ENCODE results near the gene PLD5.
"Not testable (repeated sequence)": the region's sequence is repeated elsewhere in the genome, so short reads cannot be mapped to it uniquely, and the experiment has no call there.

PLD5 gene

GRCh38 chr1:242425232-242425631 lies 99.3 kb downstream of the PLD5 start:
- peak; percentile 47 for DNase-seq (ENCODE audit: low read depth)

GRCh38 chr1:242416657-242417056 lies 107.8 kb downstream of the PLD5 start:
- DNase-seq (ENCODE audit: low read depth): no peak

DNA sequence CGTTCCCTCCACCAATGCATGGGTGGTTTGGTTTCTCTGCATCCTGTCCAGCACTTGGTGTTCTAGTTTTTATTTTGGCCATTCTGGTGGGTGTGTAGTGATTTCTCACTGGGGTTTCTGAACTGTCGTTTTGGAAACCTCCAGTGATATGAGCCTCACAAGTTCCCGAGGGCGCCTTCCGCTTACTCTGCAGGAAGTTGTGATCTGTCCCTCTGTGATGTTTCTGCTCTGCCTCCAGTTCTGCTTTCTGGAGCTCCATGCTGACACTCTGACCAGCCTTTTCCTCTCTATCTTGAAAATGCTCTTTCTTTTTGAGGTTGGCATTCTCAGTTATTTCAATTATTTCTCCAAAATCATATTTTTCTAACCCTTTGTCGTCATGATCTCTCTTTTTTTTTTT lies 111.6 kb downstream of the PLD5 start:
- DNase-seq (ENCODE audit: low read depth): no peak

GRCh38 chr1:242411901-242412300 lies 112.6 kb downstream of the PLD5 start:
- no peak for DNase-seq (ENCODE audit: low read depth)

- DNase-seq (ENCODE audit: low read depth): no peak
These were observed 118.5 kb downstream of the PLD5 start for GRCh38 chr1:242405947-242406346.

GRCh38 chr1:242404296-242404695 lies 120.2 kb downstream of the PLD5 start:
- no peak for DNase-seq (ENCODE audit: low read depth)

- DNase-seq (ENCODE audit: low read depth): no peak
These were observed 121.5 kb downstream of the PLD5 start for GRCh38 chr1:242402956-242403355.

- no peak for DNase-seq (ENCODE audit: low read depth)
These were observed 122.6 kb downstream of the PLD5 start for GRCh38 chr1:242401937-242402336.

DNA sequence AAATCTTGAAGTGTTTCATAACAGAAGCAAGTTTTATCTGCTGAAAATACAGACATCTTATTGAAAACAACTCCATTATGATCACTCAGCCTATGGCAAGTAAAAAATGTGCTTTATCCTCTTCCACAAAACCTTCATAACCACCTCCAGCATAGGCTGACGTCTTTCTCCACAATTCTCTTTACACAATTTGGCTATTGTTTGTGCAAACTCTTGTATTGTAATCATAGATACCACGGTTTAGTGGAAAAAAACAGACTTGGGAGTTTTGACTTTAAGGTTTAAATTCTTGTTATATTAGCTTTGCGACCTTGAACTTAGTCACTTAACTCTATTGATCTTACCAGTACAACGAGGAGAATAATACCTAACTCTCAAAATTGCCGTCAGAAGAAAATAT lies 126.1 kb downstream of the PLD5 start:
- no peak for DNase-seq (ENCODE audit: low read depth)

GRCh38 chr1:242391896-242392295 lies 132.6 kb downstream of the PLD5 start:
- DNase-seq (ENCODE audit: low read depth): no peak

GRCh38 chr1:242376121-242376520 lies 148.4 kb downstream of the PLD5 start:
- DNase-seq (ENCODE audit: low read depth): not testable (repeated sequence)

DNA sequence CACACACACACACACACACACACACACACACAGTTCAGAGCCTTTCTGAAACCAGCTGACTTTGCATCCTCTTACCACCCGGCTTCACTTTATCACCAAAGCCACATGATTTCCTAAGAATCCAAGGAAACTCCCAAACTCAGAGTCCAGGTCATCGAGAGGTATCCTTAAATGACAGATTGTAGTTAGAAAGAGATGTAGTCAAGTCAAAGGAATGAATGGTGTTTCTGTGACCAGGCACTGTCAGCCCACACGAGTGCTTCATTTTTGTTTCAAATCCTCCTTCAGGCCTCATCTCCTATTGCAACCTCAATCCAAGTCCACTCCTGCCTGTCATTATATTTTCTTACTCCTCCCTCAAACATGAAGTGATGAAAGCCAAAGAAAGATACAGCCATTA lies 174.1 kb downstream of the PLD5 start:
- DNase-seq (ENCODE audit: low read depth): not testable (repeated sequence)

- DNase-seq (ENCODE audit: low read depth): no peak
These were observed 174.9 kb downstream of the PLD5 start for GRCh38 chr1:242349636-242350035.

- DNase-seq (ENCODE audit: low read depth): not testable (repeated sequence)
These were observed 193.6 kb downstream of the PLD5 start for GRCh38 chr1:242330865-242331264.

GRCh38 chr1:242327381-242327780 lies 197.1 kb downstream of the PLD5 start:
- not testable (repeated sequence) for DNase-seq (ENCODE audit: low read depth)

DNA sequence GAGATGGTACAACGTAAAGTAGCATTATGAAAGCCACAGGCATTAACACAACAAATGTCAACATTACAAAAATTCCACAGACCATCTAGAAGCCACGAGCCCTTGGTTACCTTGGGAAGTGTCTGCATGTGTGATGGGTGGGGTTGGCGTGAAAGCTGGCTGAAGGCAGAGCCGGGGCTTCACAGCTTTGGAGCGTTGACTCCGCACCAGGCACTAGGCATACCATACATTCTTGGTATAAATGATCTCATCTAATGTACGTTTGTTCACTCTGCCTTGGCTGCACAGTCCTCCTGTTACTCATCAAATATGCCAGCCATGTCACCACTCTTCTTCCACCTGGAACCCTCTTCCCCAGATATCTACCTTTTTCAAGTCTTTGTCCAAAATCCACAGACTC lies 202.5 kb downstream of the PLD5 start:
- DNase-seq (ENCODE audit: low read depth): not testable (repeated sequence)

DNA sequence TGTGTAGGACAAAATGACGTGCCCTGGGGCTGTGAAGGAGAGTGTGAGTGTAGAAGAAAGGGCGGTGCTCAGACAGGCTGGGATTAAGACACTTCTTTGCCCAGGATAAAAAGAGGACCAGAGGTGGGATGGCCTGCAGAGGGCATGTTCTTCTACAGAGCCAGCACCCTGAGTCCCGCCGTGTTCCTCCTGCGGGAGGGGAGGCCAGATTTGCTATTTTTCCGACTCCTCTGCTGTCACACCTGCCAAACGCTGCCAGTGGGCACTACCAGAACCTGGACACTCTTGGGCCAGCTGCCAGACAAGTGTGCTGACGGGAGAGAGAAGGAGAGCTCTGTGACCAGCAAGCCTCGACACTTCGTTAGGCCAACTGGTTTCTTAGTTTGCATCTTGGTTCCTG lies 206.4 kb downstream of the PLD5 start:
- DNase-seq (ENCODE audit: low read depth): no peak

- not testable (repeated sequence) for DNase-seq (ENCODE audit: low read depth)
These were observed 209.6 kb downstream of the PLD5 start for GRCh38 chr1:242314865-242315264.

DNA sequence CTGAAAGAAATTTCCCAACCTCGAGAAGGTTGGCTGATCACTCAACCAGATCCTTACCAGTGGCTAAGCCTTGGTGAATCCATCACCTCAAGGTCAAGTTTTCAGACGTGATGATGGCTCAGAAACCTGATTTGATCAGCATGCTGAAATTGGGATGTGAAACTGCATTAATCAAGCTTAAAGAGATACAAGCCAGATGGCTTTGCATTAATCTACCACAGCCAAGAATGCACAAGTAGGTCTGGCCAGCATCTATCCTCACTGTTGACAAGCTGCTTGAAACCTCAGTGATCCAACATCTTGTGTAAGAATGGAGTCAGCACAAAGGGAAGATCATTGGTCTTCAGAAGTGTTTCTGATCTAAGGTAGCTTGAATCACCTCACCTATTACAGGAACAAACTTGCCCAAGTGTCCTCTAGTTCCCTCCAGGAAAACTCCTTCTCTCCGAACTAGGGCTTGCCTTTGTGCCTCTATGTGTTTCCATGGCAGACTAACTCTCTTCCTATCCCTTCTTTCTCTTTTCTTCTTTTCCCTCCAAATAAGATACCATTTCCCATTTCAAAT lies 210.3 kb downstream of the PLD5 start:
- DNase-seq (ENCODE audit: low read depth): not testable (repeated sequence)

DNA sequence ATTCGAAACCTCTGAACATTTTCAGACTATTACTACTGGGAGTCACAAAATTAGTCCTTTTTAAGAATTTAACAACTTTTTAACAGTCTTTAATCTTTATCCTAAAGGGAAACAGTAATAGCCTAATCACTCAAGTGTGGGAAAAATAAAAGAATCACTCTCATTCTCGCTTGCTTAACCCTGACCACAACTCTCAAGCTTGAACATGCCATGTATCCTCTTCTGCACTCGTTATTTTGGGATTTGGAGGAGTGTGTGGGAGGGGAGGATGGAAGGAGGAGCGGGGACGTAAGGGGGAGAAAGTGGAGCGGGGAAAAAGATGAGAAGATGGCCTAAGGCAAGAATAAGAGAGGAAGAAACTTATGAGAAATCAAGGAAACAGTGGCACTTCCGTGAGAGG lies 215.8 kb downstream of the PLD5 start:
- not testable (repeated sequence) for DNase-seq (ENCODE audit: low read depth)

DNA sequence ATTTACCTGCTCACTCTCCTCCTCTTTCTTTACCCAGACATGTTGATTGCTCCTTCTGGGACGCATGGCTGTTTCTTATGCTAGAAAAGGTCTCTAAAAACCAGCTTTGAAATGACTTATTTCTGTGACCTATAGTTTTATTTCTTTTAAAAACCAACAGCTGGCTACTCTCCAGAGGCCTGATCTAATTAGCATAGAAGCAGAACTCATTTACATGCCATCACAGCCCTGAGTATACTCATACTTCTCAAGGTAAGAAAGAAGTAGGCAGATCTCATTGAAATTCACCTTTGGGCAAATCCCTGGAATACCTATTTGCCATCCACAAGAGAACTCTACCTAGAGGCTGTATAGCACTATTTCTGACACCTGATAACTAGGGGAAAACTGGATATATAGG lies 230.7 kb downstream of the PLD5 start:
- DNase-seq (ENCODE audit: low read depth): not testable (repeated sequence)

DNA sequence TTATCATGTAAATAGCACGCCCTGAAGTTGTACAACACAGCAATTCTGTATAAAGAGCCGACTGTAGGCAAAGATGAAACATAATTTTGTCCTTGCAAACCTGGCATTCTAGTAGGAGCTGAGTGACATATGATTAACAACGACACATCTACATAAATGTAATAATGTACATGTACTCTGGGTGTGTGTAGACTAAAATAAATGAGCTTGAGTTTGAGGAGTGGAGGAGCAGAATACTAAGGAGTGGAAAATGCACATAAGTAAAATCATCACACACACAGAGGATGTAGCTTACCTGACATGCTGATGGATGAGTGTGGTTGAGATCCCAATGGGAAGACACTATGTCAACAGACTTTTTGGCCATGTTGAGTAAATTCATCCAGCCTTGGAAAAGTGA lies 236.4 kb downstream of the PLD5 start:
- DNase-seq (ENCODE audit: low read depth): not testable (repeated sequence)

GRCh38 chr1:242282758-242283485 lies 241.6 kb downstream of the PLD5 start:
- DNase-seq (ENCODE audit: low read depth): not testable (repeated sequence)

DNA sequence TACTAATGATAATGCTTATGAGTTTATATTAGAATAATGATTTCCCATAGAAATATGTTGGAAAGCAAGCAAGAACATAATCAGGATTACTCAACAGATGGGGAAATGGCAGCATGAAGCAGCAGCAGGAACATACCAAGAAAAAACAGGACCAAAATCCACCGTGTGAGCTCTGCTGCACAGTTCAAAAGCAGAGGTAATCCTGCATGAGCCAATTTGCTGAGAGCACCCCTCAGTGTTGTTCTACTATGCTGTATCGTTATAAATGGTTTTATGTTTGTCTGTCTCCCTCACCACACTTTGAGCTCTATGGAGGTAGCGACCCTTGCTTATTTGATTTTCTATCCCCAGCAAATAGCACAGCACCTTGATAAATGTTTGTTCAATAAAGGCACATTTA lies 246.1 kb downstream of the PLD5 start:
- not testable (repeated sequence) for DNase-seq (ENCODE audit: low read depth)
